ENCODE measurements around the gene CCNY. TPM values are rescaled to one million over a fixed set of nuclear protein-coding genes. Genes with fewer than 3 reads are reported as not detected.

Gene CCNY
- total RNA-seq, 1 experiment from 2014 or later = 62.2 TPM

DNA sequence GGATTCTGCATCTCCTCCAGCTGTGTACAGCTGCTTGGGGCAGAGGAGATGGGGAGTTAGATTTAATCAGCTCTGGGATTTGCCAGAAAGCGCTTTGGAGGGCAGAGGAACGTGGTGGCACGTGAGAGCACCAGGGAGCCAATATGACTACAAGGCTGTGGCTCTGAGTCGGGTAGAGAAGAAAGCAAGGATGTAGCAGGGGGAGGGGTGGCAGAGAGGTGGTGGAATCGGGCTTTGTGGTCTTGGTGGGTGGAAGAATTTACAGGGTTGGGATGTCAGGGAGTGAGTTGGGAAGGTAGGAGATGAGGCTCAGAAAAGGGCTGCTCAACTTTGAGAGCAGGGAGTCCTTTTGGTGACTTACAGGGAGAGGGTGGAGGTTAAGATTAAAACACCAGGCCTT is 113.6 kb downstream of the CCNY start (continued):
- TF ChIP-seq, protein P1, sequence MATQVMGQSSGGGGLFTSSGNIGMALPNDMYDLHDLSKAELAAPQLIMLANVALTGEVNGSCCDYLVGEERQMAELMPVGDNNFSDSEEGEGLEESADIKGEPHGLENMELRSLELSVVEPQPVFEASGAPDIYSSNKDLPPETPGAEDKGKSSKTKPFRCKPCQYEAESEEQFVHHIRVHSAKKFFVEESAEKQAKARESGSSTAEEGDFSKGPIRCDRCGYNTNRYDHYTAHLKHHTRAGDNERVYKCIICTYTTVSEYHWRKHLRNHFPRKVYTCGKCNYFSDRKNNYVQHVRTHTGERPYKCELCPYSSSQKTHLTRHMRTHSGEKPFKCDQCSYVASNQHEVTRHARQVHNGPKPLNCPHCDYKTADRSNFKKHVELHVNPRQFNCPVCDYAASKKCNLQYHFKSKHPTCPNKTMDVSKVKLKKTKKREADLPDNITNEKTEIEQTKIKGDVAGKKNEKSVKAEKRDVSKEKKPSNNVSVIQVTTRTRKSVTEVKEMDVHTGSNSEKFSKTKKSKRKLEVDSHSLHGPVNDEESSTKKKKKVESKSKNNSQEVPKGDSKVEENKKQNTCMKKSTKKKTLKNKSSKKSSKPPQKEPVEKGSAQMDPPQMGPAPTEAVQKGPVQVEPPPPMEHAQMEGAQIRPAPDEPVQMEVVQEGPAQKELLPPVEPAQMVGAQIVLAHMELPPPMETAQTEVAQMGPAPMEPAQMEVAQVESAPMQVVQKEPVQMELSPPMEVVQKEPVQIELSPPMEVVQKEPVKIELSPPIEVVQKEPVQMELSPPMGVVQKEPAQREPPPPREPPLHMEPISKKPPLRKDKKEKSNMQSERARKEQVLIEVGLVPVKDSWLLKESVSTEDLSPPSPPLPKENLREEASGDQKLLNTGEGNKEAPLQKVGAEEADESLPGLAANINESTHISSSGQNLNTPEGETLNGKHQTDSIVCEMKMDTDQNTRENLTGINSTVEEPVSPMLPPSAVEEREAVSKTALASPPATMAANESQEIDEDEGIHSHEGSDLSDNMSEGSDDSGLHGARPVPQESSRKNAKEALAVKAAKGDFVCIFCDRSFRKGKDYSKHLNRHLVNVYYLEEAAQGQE (IDR thresholded peaks at IDR 0.05; ENCODE audit: low read depth) = no peak
- TF ChIP-seq EZH2phosphoT487 (IDR thresholded peaks at IDR 0.05; ENCODE audit: borderline replicate concordance) = no peak
- no peak for TF ChIP-seq EZH2 (IDR thresholded peaks at IDR 0.05)
- no peak for TF ChIP-seq POLR2A (IDR thresholded peaks at IDR 0.05; ENCODE audit: borderline replicate concordance, extremely low read depth, insufficient read depth, insufficient read length)
- TF ChIP-seq EGR1 (IDR thresholded peaks at IDR 0.05; ENCODE audit: low read depth) = no peak
- no peak for TF ChIP-seq POLR2AphosphoS5 (IDR thresholded peaks at IDR 0.05; ENCODE audit: low read depth, low read length)

DNA sequence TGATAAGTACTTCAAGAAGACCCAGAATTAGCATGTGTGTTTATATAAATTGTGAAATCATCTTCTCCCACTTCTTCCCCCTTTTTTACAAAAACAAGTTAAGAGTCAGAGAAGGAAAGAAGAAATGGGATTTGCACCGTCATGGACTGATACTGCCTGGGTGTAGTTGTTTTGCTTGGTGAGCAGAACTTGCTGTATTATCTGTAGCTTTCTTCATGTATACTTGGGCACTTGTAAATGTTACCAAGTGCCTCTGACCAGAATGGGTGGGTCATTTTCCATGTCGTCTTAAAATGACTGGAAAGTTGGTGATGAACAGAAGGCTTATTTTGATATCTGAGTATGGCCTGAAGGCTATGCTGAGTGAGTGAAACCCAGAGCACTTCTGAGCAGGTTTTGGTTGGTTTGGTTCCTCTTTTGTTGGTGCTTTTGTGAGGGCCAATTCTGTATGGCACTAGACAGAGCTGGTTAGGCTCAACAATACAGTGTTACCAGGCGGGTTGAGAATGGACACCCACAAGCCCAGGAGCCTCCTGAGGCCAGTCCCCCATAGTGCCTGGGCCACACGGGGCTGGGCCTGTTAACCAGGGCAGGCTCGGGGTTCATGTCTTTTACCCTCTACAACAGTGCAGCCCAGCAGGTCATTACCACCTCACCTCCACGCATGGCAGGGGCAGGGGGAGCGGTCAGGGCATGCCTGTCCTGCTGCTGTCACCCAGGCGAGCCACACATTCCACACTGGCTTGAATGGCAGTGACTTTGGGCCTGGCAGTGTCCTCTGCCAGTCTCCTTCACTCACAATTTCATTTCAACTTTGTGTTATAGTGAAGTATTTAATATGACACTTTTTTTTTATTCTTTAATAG is 115.1 kb downstream of the CCNY start:
- no TSS peak for BruUV-seq (replicated peaks)
- Histone ChIP-seq H3K27ac (ENCODE audit: low read depth, low read length) (no peak overlapping the region), H2AFZ (ENCODE audit: low read depth, low read length, poor library complexity, severe bottlenecking) (no peak overlapping the region), H3K4me2 (ENCODE audit: low read length) (no peak overlapping the region), H3K4me3 (replicated peaks in 1 of 2; ENCODE audit: low read depth in 1 of 2, low read length in 2 of 2) (no peak overlapping the region), H4K20me1 (ENCODE audit: insufficient read depth) (no peaks in the 10 kb centered on the region), H3K36me3 (ENCODE audit: control insufficient read depth in 1 of 2, insufficient read depth in 2 of 2, low read length in 2 of 2) (no peaks in the 10 kb centered on the region), H3K27me3 (ENCODE audit: insufficient read depth, low read length) (no peaks in the 10 kb centered on the region), H3K4me1 (ENCODE audit: control insufficient read depth in 1 of 2, insufficient read depth in 2 of 2, low read length in 2 of 2) (peaks cover 25 to 35% of the 10 kb centered on the region in 2 experiments), H3K9me3 (ENCODE audit: control insufficient read depth in 1 of 2, insufficient read depth in 1 of 2, low read depth in 1 of 2, low read length in 2 of 2) (no peaks in the 10 kb centered on the region), H3K9me2 (ENCODE audit: insufficient read depth) (no peaks in the 10 kb centered on the region), H3K79me2 (ENCODE audit: insufficient read depth, low read length) (peaks cover 93% of the 10 kb centered on the region), H3K9ac (ENCODE audit: low read length) (no peak overlapping the region)
- ChIA-PET POLR2A (no interaction called here), CTCF (no interaction called here), RAD21 (ENCODE audit: low non-redundant PET in 1 of 2, low total read pairs in 2 of 2, uncharacterized antibody in 2 of 2, unreplicated experiment in 2 of 2) (no interaction called here)
- intact Hi-C loops (cut with micrococcal nuclease) = no loop called here
- no peak for DNase-seq (ENCODE audit: low read depth, low spot score)
- TF ChIP-seq EGR1 (IDR thresholded peaks at IDR 0.05; ENCODE audit: low read depth) = no peak
- TF ChIP-seq SRF (IDR thresholded peaks at IDR 0.05; ENCODE audit: low read depth) = no peak
- no peak for TF ChIP-seq TCF7L2 (IDR thresholded peaks at IDR 0.05; ENCODE audit: borderline replicate concordance, extremely low read depth, insufficient read depth, insufficient read length)
- TF ChIP-seq, protein P2, sequence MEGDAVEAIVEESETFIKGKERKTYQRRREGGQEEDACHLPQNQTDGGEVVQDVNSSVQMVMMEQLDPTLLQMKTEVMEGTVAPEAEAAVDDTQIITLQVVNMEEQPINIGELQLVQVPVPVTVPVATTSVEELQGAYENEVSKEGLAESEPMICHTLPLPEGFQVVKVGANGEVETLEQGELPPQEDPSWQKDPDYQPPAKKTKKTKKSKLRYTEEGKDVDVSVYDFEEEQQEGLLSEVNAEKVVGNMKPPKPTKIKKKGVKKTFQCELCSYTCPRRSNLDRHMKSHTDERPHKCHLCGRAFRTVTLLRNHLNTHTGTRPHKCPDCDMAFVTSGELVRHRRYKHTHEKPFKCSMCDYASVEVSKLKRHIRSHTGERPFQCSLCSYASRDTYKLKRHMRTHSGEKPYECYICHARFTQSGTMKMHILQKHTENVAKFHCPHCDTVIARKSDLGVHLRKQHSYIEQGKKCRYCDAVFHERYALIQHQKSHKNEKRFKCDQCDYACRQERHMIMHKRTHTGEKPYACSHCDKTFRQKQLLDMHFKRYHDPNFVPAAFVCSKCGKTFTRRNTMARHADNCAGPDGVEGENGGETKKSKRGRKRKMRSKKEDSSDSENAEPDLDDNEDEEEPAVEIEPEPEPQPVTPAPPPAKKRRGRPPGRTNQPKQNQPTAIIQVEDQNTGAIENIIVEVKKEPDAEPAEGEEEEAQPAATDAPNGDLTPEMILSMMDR (IDR thresholded peaks at IDR 0.05 in 2 of 3, conservative IDR thresholded peaks at IDR 0.05 in 1 of 3; ENCODE audit: borderline replicate concordance in 1 of 3, insufficient read depth in 1 of 3, low read depth in 2 of 3, low read length in 2 of 3) = no peak
- no peak for TF ChIP-seq SP1 (IDR thresholded peaks at IDR 0.05; ENCODE audit: low read depth)
- TF ChIP-seq, protein P3, sequence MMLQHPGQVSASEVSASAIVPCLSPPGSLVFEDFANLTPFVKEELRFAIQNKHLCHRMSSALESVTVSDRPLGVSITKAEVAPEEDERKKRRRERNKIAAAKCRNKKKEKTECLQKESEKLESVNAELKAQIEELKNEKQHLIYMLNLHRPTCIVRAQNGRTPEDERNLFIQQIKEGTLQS (IDR thresholded peaks at IDR 0.05) = no peak
- TF ChIP-seq JUND (IDR thresholded peaks at IDR 0.05) = no peak
- no peak for TF ChIP-seq ZFX (IDR thresholded peaks at IDR 0.05)
- no peak for TF ChIP-seq SIN3A (IDR thresholded peaks at IDR 0.05; ENCODE audit: low read depth)
- TF ChIP-seq ELF1 (IDR thresholded peaks at IDR 0.05; ENCODE audit: borderline replicate concordance, low read depth) = no peak
- ATAC-seq = no peak

Measured in HCT116 (cell line).